GM12873 (cell line): ENCODE results near the gene WDR37.

Experiments used
- TF ChIP-seq, protein P1 (sequence below): IDR thresholded peaks from 2 replicates; pipeline ENCODE4 v1.5.1; 2012; ENCODE audit warnings: low read depth, mild to moderate bottlenecking, moderate library complexity, low read length, control low read depth; ENCODE audit not compliant: insufficient read depth; ENCODE audit errors: missing control alignments

WDR37 gene

DNA sequence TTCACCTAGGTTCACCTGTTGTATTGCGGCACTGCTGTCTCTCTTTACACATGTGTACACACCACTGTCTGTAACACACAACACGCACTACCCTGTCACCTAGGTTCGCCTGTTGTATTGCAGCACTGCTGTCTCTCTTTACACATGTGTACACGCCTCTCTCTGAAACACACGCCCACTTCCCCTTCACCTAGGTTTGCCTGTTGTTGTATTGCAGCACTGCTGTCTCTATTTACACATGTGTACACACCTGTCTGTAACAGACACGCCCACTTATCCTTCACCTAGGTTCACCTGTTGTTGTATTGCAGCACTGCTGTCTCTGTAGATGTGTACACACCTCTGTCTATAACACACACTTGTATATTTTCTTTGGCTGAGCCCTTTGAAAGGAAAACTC lies 51.5 kb downstream of the WDR37 start:
- TF ChIP-seq, protein P1, sequence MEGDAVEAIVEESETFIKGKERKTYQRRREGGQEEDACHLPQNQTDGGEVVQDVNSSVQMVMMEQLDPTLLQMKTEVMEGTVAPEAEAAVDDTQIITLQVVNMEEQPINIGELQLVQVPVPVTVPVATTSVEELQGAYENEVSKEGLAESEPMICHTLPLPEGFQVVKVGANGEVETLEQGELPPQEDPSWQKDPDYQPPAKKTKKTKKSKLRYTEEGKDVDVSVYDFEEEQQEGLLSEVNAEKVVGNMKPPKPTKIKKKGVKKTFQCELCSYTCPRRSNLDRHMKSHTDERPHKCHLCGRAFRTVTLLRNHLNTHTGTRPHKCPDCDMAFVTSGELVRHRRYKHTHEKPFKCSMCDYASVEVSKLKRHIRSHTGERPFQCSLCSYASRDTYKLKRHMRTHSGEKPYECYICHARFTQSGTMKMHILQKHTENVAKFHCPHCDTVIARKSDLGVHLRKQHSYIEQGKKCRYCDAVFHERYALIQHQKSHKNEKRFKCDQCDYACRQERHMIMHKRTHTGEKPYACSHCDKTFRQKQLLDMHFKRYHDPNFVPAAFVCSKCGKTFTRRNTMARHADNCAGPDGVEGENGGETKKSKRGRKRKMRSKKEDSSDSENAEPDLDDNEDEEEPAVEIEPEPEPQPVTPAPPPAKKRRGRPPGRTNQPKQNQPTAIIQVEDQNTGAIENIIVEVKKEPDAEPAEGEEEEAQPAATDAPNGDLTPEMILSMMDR, result no peak

- TF ChIP-seq, protein P1, result peak; percentile 68
Observed at GRCh38 chr10:1109795-1110673, 53.8 kb downstream of the WDR37 start.

DNA sequence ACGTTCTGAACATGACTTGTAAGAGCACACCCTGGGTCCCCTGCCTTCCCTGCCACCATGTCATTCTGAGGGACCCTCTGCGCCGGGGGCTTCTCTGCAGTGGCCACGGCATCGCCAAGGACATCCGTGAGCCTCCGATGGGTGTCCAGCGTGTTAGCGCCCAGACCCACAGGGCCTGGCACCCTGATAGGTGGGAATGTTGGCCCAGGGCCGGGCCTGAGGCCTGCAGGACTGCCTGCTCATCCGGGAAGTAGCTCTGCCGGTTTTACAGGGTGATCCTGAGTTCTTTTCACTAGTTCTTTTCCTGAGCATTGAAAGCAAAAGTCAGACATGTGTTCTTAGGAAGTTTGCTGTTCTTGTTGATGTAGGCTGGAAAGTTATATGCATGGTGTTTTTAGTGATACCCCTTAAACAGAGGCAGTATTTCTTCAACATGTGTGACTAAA lies 54.5 kb downstream of the WDR37 start:
- TF ChIP-seq, protein P1, result no peak

- TF ChIP-seq, protein P1, result no peak
Observed at GRCh38 chr10:1114315-1114714, 58.1 kb downstream of the WDR37 start.

- TF ChIP-seq, protein P1, result no peak
Observed at GRCh38 chr10:1114719-1115606, 58.8 kb downstream of the WDR37 start.

DNA sequence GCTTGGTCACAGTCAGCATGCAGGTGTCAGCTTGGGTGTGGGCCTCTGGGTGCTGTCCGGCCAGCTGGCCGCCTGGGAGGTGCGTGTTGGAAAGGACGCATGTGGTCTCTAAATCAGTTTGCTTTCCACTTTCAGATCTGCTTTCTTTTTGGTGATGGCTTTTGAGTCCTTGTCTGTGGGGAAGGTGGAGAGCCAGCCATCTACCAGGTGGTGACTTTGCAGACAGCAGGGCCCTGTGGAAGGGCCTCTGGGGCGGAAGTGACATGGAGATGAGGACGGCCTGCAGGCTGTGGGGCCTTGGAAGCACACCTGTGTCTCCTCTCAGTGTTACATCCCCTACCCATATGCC lies 59.4 kb downstream of the WDR37 start:
- TF ChIP-seq, protein P1, result no peak

GRCh38 chr10:1116051-1116450 lies 59.9 kb downstream of the WDR37 start:
- TF ChIP-seq, protein P1, result no peak
